BJ (cell line): Measurements from ENCODE around the gene FRMPD1. TPM values are rescaled to one million over a fixed set of nuclear protein-coding genes. Genes with fewer than 3 reads are reported as not detected.
A peak's percentile ranks its signal among the peaks of the same experiment; 100 is the strongest.

Experiments
- CTCF ChIA-PET: fragments of 350-600 bp; formaldehyde crosslinking; extraction: SDS; loops from one replicate; lab custom pipeline; 2021; ENCODE audit warnings: antibody characterized with exemption, inconsistent platforms; lab: Yijun Ruan, JAX
- POLR2A ChIA-PET: fragments of 300-600 bp; sonication (Branson Sonifier 250); formaldehyde crosslinking; extraction: SDS; loops from one replicate; lab custom pipeline; 2021; ENCODE audit warnings: antibody characterized with exemption; lab: Charles Lee
- DNase-seq: peaks from one replicate; pipeline ENCODE4 v3.0.0-alpha.2; 2011; ENCODE audit warnings: low read depth
- H3K27me3 ChIP-seq: 2 replicates; pipeline ENCODE4 v1.6.0; 2011; ENCODE audit warnings: low read length; ENCODE audit not compliant: control insufficient read depth, insufficient read depth
- H3K36me3 ChIP-seq: 2 replicates; pipeline ENCODE4 v1.5.1; 2011; ENCODE audit warnings: low read length; ENCODE audit not compliant: control insufficient read depth, insufficient read depth
- H3K4me3 ChIP-seq: 2 replicates; pipeline ENCODE4 v1.5.1; 2011; ENCODE audit warnings: low read depth, mild to moderate bottlenecking, control low read depth, low read length
- polyA plus RNA-seq: library from polyadenylated mRNA; depleted of rRNA; stranded (reverse); fragments of >200 nt; gene quantifications from 2 replicates; pipeline ENCODE4 v1.2.3, GENCODE V29; 2011
- TF ChIP-seq, protein P1 (sequence below): IDR thresholded peaks from 2 replicates; pipeline ENCODE4 v1.5.1; 2011; ENCODE audit warnings: low read depth, mild to moderate bottlenecking, control low read depth, inconsistent platforms, low read length, moderate library complexity; ENCODE audit not compliant: insufficient read depth

The FRMPD1 gene
- polyA plus RNA-seq, 1 experiment, result not detected

DNA sequence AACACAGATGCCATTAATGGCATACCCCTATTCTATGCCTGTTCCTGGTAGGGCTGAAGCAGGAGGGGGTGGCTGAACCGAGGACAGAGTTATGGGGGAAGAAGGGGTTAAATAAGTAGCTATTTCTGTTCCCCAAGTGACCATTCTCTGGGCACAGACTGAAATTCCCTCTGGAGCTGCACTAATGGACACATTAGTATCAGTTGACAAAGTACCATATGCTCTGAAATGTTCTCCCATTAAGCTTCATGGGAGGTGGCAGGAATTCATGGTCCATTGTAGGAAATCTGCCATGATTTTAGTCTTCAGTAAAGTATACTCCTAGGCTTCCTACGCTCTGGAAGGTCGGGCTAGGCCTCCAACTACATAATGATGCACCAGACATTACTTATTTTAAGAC is 10.5 kb upstream of the FRMPD1 start:
- Histone ChIP-seq H3K27me3 (peaks cover 1% of the 10 kb centered on the region; the same call in 1 of the 2 replicates), H3K4me3 (no peak overlapping the region), H3K36me3 (no peaks in the 10 kb centered on the region)
- ChIA-PET CTCF (interaction anchor here (0.8 kb wide), 1 partner anchor 10 kb away, joined by 3 read pairs; no protein-coding TSS in a partner anchor), POLR2A (interaction anchor here (0.5 kb wide), 1 partner anchor 18 kb away, joined by 3 read pairs; no protein-coding TSS in a partner anchor)
- DNase-seq, result no peak
- TF ChIP-seq, protein P1, sequence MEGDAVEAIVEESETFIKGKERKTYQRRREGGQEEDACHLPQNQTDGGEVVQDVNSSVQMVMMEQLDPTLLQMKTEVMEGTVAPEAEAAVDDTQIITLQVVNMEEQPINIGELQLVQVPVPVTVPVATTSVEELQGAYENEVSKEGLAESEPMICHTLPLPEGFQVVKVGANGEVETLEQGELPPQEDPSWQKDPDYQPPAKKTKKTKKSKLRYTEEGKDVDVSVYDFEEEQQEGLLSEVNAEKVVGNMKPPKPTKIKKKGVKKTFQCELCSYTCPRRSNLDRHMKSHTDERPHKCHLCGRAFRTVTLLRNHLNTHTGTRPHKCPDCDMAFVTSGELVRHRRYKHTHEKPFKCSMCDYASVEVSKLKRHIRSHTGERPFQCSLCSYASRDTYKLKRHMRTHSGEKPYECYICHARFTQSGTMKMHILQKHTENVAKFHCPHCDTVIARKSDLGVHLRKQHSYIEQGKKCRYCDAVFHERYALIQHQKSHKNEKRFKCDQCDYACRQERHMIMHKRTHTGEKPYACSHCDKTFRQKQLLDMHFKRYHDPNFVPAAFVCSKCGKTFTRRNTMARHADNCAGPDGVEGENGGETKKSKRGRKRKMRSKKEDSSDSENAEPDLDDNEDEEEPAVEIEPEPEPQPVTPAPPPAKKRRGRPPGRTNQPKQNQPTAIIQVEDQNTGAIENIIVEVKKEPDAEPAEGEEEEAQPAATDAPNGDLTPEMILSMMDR, result no peak

DNA sequence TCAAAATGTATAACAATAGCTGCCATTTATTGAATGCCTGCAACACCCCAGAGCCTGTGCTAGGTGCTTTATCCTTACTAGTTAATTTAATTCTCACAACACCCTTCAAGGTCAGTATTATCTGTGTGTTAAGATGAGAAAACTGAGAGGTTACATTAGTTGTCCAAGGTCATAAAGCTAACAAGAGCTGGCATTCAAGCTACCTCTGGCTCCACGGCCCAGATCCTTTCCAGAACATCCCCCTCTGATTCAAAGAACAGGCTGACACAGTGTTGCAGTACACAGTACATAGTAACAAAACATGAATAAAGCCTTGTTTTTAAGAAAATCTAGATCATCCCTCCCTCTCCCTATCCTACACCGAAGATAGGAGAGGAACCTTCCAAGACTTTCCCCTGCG is 9.4 kb upstream of the FRMPD1 start:
- CTCF ChIA-PET, result no interaction called here
- POLR2A ChIA-PET, result interaction anchor here (0.5 kb wide), 1 partner anchor 92 kb away, joined by 7 read pairs; no protein-coding TSS in a partner anchor
- DNase-seq, result no peak
- Histone ChIP-seq H3K4me3 (no peak overlapping the region), H3K36me3 (no peaks in the 10 kb centered on the region), H3K27me3 (peaks cover 5% of the 10 kb centered on the region)
- TF ChIP-seq, protein P1, result no peak

DNA sequence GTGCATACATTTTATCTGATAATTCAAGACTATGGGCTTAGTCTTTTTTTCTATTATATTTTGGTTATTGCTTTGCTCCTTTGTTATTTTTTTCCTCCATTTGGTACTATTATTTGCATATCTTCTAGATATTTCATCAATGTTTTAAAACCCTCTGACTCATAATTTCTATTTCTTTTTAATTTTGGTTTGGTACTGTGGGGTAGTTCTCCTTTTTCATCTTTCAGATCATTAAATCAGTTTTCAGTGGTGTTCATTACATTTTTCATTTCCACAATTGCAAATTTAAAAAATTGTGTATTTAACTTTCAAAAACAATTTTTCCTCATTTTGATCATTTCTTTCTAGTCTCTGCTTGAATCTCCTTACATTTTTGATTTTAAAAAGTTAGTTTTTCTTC is 7.5 kb upstream of the FRMPD1 start:
- Histone ChIP-seq H3K36me3 (no peaks in the 10 kb centered on the region), H3K27me3 (peaks cover 7% of the 10 kb centered on the region), H3K4me3 (no peak overlapping the region)
- ChIA-PET POLR2A (no interaction called here), CTCF (no interaction called here)
- DNase-seq, result no peak
- TF ChIP-seq, protein P1, result no peak

DNA sequence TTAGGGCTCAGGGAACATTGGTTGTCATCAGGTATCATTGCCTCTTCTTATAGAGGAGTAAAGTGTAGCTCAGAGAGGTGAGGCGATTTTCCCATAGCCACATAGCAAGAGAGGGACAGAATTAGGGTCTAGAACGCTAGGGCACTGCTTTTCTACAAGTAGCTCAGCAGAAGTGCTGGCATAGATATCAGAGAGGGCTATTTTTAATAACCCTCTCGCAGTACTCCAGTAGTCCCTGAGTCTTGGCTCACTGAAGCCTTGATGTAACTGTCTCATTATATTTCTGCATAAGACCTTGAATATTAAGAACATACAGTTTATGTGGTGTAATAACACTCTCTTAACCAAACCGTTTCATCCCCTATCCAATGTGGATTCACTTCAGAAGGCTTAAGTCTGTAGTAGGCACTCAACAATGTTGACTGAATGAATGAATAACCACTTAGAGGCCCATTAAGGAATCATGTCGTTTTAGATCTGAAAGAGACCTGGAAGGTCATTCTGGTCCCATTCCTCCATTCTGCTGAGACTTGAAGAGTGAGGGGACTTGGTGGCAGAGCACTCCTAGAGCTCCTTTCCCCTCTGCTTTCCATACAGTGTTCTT is 4.7 kb upstream of the FRMPD1 start:
- Histone ChIP-seq H3K36me3 (no peaks in the 10 kb centered on the region), H3K4me3 (no peak overlapping the region), H3K27me3 (peaks cover 19% of the 10 kb centered on the region)
- POLR2A ChIA-PET, result interaction anchor here (0.5 kb wide), 1 partner anchor 46 kb away, joined by 7 read pairs; no protein-coding TSS in a partner anchor
- TF ChIP-seq, protein P1, result no peak
- DNase-seq, result no peak
- CTCF ChIA-PET, result interaction anchor here (1.5 kb wide), 1 partner anchor 52 kb away, joined by 7 read pairs; no protein-coding TSS in a partner anchor

DNA sequence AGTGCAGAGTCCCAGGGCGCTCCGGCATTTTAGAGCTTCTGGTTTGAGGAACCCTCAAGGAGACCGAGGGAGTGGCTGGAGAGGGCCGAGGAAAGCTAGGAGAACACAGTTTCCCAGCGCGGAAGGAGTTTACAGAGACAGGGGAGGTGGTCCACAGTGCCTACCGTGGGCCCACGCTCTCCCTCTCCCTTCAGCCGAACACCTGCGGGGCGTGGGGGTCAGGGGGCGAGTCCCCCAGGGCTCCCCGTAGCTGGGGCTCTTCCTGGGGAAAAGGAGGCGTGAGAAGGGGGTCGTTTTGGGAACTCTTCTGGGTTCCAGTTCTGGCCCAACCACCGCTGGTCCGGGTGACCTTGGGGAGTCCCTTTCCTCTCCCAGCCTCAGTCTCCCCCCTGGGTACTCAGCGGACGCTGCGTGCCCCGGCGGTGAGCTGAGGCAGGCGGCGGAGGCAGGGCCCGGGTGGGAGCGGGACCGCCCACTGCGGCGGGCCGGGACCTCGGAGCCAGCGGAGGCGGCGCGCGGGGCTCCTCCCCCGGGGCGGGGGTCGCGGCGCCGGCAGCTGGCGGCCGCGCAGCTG is 368 bp upstream of the FRMPD1 start:
- Histone ChIP-seq H3K4me3 (peak overlapping the region; percentile 44; the same call in 1 of the 2 replicates), H3K36me3 (no peaks in the 10 kb centered on the region), H3K27me3 (peaks cover 40% of the 10 kb centered on the region)
- POLR2A ChIA-PET, result no interaction called here
- no peak for DNase-seq
- CTCF ChIA-PET, result interaction anchor here (0.8 kb wide), 1 partner anchor 11 kb away, joined by 3 read pairs; no protein-coding TSS in a partner anchor
- TF ChIP-seq, protein P1, result no peak
